HG03457 (cell line): ENCODE measurements around the gene BEST1.
A peak's percentile ranks its signal among the peaks of the same experiment; 100 is the strongest.
"Not testable (repeated sequence)": the region's sequence is repeated elsewhere in the genome, so short reads cannot be mapped to it uniquely, and the experiment has no call there.

Experiments
- ATAC-seq: cut with Tn5 transposase; IDR thresholded peaks from one replicate; pipeline ENCODE4 v1.9.1; 2021; ENCODE audit warnings: moderate number of reproducible peaks; ENCODE audit not compliant: unreplicated experiment

Gene BEST1

DNA sequence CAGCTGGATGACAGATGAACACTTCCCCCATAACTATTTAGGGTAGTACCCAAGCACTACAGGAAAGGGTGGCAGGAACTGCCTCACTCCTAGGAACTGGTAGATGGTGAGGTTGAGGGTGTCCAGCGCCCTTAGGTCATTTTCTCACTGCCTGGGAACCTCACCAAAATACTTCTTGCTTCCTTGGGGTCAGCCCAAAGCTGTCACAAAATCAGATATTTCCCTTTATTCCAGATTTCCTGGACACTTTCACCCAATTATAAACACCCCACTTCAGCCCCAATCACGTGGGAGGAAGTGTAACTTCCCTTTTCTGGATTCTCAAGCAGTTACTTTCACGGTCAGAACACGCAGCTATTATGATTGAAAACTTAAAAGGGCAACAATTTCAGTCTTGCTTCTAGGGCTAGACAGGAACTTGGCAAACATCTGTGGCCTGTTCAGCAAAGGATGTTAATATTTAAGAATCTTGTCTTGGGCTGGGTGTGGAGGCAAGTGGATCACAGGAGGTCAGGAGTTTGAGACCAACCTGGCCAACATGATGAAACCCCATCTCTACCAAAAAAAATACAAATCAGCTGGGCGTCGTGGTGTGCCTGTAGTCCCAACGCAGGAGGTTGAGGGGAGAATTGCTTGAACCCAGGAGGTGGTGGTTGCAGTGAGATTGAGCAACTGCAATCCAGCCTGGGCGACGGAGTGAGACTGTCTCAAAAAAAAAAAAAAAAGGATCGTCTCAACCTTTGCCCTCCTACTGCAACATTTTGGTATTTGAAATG lies 13.3 kb downstream of the BEST1 start:
- ATAC-seq: no peak

DNA sequence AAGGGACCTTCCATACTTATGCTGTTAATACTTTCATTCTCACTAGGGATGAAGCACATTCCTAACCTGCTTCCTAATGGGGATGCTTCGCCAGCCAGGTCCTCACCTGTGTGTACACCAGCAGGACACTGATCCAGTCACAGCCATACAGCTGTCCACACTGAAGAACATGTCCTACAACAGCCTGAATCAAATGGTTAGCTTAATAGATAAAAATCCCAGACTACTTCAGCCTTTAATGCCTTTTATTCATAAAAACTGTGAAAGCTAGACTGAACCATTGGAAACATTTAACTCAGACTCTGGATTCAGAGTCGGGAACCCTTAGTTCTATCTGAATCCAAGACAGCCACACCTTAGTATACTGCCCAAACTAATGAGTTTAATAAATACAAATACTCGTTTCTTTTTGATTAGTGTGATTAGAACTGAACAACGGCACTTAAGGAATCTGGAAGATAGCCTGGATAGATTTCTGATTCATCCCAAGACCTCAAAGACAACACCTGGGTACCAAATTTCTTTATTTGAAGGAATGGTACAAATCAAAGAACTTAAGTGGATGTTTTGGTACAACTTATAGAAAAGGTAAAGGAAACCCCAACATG lies 14.0 kb downstream of the BEST1 start:
- no peak for ATAC-seq

DNA sequence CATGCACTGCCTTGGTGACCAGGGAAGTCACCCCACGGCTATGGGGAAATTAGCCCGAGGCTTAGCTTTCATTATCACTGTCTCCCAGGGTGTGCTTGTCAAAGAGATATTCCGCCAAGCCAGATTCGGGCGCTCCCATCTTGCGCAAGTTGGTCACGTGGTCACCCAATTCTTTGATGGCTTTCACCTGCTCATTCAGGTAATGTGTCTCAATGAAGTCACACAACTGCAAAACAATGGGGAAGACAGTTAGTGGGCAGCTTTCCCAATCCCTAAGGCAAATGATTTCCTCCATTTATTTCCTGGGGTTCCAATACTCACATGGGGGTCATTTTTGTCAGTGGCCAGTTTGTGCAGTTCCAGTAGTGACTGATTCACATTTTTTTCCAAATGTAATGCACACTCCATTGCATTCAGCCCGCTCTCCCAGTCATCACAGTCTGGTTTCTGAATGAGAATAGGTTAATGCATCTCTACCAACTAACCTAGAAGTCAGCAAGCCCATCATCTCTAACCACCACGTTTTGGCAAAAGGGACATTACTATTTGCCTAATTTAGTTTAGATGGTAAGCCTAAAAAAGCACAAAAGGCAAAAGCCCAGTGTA lies 14.6 kb downstream of the BEST1 start:
- not testable (repeated sequence) for ATAC-seq

DNA sequence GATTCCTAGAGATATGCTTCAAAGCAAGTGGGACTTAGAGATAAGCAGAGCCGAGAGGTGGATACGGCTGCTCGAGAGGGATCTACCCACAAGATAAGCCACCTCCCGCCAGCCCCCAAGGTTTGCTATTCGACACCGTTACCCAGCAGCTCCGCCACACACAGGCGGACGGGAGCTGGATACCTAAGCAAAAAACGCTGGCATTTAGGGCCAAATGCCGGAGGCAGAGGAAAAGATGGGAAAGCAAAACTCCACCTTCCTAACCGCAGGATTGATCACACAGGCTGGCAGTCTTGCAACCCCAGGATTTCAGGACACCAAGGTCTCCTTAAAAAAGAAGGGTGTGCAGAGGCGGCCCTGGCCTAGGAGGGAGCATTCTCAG lies 16.6 kb downstream of the BEST1 start:
- ATAC-seq: no peak

DNA sequence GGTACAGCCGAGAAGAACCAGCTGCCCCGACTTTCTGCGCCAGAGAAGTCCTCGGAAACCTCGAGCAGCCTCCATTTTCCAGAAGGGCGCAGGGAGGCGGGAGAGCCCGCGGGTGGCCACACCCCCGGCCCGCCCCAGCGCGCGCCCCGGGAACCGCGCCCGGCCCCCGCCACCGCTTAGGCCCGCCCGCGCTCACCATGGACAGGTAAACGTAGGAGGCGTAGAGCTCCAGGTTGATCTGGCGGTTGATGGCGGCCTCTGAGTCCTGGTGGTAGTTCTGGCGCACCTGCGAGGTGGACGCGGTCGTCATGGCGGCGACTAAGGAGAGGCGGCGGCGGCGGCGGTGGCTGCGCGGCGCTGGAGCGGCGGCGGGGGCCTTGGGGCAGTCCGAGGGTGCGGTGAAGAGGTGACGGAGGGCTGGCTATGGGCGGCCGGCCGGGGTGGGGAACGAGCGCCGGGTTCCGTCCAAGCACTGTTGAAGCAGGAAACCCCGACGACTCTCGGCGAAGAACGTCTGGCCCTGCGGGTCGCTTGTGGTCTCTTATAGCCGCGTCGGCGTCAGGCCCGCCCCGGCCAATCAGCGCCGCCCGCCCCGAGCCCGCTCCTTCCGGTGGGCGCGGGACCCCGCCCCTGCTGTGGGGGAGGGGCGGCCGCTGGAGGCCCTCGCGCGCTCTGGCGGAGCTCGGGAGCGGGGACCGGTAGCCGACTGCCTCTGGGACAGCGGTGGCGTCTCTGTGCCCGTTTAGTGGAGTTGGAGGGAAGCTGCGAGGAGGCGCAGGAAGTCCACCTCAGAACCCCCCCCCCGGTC lies 17.2 kb downstream of the BEST1 start, which contains the start of gene FTH1:
FTH1 (minus strand) TSS at position 519 of the 808 bp plus-strand sequence; CDS start at position 310, 209 bp downstream.
- peak; percentile 41 for ATAC-seq

DNA sequence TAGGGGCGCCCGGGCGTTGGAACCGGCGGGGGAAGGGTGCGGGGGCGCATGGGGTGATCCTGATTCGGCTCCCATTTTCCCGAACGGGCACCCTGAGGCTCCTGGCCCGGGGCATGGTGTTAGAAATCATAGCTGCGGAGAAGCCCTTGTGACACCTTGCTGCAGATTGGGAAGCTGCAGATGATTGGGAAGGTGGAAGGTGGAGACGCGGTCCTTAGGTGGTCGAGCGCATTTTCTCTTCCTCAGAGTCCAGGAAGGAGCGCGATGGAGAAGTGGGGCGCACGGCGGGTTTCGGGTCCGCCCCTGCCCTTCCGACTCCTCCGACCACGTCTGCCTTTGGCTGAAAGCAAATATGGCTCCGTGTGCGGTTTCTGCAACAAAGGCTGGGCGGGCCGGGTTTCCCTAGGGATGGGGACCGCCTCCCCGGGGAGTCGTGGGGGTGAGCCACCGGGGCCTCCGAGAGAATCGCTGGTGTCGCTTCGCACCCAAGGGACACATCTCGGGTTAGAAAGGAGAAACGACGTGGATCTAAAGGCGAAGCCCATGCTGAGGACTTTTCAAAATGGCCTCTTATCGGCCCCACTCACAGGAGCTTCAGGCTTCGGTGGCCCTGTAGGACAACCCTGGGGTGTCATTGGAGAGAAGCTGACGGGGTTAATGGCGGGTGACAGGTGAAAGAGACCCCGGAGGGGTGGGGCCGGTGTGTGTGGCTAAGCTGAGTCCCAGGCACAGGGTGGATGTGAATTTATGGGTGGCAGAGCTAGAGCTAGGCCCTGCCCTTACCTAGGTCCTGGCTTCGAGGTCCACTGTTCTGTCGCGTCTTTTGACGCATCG lies 18.0 kb downstream of the BEST1 start:
- ATAC-seq: peak; percentile 12

DNA sequence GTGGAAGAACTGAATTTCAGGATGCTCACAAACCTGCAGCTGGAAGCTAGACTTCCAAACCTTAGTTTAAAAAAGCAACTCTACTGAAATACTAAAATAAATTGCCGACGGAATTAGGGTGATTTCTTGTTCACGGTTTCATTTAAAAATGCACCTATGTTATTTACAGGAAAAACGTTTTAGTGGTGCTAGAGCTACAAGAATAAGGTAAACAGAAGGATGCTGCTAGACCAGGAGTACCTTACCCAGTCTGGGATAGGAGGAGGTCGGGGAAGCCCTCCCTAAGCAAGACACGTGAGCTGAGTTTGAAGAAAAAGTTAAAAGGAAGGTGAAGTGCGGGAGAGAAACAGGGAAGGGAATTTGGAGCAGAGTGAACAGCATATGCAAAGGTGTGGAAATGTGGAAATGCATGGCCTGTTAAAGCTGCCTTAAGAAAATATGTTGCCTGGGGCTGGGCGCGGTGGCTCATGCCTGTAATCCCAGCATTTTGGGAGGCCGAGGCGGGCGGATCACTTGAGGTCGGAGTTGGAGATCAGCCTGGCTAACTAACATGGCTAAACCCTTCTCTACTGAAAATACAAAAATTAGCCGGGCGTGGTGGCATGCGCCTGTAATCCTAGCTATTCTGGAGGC lies 18.7 kb downstream of the BEST1 start:
- ATAC-seq: no peak

DNA sequence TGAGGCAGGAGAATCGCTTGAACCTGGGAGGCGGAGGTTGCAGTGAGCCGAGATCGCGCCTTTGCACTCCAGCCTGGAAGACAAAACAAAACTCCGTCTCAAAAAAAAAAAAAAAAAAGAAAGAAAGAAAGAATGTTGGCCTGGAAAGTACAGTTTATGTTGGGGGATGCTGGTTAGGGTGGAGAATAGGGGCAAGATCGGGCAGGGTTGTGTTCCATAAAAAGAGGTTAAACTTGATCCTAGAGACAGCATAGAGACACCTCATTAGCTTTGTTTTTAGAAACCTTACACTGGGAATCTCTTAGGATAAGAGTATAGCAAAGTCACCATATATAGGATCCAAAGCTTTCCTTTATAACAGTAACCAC lies 19.2 kb downstream of the BEST1 start:
- no peak for ATAC-seq

DNA sequence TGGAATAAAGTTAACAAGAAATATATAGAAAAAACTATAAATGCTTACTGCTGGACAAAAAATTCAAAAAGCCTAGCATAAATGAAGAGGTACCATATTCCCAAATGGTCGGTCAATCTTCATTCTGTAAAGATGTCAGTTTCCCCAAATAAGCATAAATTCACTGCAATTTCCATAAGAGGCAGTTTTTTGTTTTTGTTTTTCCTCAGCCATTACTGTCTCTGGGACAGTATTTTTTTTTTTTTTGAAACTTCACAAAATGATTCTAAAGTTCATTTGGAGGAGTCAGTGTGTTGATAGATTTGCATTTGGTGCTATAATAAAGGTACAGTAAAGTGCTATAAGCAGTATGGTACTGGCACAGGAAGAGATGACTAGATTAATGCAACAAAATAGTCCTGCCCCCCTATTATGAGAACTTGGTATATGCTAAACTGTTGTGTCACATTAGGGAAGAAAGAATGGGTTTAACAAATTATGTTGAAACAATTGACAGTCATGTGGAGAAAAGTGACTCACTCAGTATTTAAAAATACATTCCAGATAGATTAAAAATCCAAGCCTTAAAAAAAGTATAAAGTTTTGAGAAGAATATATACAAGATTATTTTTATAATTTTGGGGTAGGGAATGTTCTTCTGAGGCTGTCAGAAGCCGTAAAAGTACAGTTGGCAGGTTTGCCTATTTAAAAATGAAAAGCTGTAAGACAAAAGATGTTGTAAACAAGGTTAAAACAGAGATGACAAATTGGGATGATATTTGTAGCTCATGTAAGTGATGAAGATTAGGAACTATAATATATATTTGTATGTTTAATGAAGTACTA lies 19.9 kb downstream of the BEST1 start:
- no peak for ATAC-seq

DNA sequence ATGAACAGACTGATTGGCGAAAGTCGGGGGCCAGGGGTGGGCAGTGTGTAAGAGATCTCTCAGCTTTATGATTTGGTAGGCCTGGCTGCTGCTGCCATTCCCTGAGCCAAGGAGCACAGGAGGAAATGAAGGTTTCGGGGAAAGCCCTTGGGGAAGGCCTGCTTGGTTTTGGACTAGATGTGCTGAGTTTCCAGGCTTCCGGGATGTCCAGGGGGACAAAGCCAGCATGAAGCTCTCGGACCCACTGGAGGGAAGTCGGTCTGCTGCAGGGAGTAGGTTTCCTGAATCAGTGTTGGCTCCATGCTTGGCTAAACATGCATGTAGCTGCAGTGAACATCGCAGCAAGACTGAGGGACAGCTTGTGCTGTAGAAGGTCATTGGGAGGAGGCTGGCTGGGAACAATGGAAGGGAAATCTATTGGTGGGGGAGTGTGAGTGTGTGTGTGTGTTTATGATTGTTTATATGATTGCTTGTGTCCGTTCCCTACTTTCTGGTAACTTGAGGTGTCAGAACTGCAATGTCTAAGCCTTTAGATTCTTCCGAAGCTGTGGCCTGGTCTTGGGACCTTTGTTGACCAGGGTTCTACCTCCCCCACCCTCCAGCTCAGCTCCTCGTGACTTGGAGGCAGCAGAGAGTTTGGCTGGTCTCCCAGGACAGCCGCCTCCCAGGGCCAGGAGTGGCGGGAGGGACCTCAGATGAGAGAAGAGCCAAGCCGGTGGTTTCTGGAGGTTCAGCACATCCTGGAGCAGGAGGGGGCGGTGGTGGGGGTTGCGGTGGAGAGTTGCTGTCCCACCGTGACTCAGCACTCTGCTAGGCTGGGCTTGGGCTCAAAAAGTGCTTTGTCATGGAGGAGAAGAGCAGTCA lies 21.3 kb downstream of the BEST1 start:
- ATAC-seq: no peak

DNA sequence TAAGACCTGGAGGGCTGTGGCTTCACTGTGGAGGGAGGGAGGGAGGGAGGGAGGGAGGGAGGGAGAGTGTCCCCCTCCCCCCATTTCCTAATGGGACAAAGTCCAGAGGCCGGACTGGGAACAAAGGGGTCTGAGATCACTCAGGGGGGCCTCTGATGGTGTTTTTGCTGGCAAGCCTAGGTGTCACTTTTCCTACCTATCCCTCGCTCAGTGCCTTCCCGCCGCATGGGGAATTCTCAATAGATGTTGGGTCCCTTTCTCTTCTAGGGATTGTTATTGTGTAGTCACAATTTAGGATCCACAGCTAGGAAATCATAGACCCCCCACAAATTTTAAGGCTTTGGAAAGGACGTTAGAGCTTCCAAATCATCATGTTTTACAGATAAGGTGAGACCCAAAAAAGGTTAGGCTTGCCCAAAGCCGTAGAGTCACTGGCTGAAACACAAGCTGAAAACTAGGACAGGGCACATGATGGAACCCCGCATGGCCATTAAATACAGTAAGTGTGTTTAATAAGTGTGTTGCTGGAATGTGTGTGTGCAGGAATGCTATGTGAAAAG lies 22.0 kb downstream of the BEST1 start:
- no peak for ATAC-seq

DNA sequence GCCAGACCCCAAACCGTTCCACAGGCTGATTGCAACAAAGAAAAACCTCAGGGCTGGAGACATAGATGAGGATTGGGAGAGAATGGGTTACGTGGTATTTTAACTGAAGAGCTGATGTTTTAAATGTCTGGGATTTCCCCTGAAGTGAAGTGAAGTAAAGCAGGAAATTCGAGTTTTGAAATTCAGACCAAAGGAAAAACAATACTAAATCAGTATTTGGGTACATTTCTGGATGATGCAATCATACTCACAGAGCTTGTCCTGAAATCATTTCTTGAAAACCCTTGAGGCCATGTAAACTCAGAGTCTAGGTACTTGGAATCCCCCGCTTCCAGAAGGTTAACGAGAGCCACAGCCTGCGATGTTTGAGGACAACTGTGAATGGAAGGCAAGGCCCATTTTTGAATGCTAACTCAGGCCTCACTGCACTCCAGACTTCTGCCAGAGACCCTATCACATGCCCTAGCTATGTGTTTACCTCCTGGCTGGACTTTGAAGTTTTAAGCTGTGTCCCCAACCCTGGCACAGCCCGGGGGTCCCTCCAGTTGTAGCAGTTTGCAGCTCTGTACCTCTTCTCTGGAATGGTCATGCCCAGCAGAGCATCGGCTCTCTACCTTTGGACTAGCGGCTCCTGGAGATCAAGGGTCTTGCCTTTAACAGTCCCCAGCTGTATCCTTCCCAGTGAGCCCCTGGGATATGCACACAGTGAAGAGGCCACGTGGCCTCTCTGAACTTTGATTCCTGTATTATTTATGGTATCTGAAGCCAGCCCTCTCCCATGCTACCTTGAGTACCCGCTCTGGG lies 22.7 kb downstream of the BEST1 start:
- no peak for ATAC-seq

DNA sequence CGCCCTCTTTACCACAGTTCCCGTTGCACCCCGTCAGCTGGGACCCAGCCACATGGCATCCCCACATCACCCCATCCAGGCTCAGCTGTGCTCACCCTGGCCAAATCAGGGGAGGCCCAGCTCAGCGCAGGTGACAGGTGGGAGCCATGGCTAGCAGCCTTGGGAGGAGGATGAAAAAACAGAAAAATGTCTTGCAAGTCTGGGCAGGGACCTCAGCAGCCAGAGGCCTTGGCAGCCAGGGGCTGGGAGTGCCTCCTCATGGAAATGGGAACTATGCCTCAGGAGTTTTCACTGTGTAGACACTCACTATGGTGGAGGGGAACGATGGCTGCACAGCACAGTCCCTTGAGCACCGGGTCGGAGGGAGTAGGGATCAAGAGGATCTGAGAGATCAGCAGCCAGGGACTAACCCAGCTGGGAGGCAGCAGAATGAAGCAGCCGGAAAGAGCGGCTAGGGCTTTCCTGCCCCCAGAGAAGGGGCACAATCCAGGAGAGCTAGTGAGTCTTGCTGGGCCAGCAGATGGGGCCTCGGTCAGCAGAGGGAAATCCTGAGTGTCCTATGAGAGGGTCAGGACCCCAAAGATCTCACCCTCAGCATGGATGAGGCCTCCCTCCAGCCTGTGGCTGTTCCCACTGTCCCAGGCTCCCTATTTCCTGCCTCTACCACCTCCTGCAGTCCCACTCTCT lies 23.5 kb downstream of the BEST1 start:
- no peak for ATAC-seq

DNA sequence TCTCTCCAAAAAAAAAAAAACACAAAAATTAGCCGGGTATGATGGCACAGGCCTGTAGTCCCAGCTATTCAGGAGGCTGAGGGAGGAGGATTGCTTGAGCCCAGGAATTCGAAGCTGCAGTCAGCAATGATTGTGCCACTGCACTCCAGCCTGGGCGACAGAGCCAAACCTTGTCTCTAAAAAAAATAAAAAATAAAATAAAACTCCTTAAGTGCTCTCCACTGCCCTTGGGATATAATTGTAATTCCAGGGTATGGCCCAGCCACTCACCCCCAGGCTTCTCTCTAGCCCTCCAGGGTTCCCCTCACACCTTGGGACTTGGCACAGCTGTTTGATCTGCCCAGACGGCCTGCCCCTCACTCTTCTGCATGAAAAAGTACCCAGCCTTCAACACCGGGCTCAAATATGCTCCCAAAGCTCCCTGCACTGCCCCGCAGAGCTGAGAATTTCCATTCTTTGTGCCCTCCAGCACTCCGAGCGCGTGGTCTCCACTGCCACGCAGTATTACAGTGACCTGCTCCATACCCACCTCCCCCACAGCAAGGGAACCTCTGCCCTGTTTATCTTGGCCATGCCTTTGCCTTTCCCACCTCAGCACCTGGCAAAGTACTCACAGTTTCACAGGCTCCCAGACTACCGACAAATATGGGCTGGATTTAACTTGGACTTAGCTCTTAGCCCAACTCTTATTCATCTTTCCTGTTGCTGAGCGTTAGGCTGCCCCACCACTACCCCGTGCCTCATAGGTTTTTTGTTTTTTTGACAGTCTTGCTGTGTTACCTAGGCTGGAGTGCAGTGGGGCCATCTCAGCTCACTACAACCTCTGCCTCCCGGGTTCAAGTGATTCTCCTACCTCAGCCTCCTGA lies 24.8 kb downstream of the BEST1 start:
- no peak for ATAC-seq

DNA sequence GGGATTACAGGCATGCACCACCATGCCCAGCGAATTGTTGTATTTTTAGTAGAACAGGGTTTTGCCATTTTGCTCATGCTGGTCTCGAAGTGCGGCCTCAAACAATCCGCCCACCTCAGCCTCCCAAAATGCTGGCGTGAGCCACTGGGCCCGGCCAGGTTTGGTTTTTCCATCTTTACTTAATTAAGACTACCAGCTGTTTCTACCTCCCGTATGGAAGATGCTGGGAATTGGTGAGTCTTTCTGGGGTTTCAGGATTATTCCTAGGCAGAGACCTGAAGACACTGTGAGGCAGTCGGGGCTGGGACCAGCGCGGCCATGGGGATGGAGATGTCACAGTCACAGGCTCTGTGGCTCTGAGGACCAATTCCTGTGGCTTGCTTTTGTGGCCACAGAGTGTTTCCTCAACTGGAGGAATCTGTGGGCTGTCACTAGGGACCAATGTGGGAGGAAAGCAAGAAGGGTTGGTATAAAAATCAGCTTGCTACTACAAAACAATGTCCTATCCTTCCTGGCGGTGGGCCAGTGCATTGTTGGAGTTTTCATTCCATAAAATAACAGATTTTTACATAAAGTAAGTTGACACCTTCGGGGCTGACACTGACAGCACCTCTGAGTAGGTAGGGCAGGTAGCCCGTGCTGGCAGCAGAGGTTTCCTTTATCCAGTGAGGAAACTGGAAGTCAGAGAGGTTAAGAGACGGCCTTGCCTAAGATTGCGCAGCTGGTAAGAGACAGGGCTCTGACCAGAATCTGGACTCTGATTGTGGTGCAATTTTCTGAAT lies 25.7 kb downstream of the BEST1 start:
- no peak for ATAC-seq
